Transverse colon (tissue), 4 donors: ENCODE measurements around the gene PDE7B.

ENCODE experiments used
- POLR2AphosphoS5 ChIP-seq, 3 donors: sonication (generic); formaldehyde crosslinking; IDR thresholded peaks; one replicate each; pipeline ENCODE4 v1.6.1; 2016; ENCODE audit warnings: antibody characterized with exemption in 3 of 3
- TF ChIP-seq, protein P1 (sequence below), 5 experiments: fragments of 200-600 bp in 3 of 5; fragments of 450-650 bp in 2 of 5; sonication (generic) in 3 of 5; IDR thresholded peaks; 1 replicate in 2 of 5; 2 replicates in 3 of 5; pipeline ENCODE4 v1.5.1; 2016 to 2017; ENCODE audit warnings: antibody characterized with exemption in 5 of 5, inconsistent platforms in 3 of 5, mild to moderate bottlenecking in 2 of 5, moderate library complexity in 1 of 5

DNA sequence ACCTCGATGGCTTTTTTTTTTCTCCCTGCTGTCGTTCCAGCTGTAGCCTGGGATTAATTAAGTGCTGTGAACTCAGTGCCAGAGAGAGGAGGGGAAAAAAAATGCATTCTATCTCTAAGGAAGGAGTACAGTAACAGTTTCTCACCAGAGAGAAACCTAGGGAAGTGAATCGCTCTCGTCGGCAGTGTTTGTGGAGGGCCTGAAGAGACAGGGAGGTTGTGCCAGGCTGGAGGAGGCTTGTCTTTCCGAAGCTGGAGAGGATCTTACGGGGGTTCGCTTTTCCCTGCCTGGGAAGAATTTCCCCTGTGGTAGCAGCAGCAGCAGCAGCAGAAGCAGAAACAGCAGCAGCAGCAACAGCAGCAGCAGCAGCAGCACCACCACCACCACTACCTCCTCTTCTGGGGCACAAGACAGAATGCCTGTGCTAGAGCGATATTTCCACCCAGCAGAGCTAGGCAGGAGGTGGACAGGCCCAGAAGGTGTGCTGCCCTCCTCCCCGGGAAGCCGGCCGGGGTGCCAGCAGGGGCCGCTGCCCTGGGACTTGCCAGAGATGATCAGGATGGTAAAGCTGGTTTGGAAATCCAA lies 186.5 kb downstream of the PDE7B start:
- TF ChIP-seq, protein P1, sequence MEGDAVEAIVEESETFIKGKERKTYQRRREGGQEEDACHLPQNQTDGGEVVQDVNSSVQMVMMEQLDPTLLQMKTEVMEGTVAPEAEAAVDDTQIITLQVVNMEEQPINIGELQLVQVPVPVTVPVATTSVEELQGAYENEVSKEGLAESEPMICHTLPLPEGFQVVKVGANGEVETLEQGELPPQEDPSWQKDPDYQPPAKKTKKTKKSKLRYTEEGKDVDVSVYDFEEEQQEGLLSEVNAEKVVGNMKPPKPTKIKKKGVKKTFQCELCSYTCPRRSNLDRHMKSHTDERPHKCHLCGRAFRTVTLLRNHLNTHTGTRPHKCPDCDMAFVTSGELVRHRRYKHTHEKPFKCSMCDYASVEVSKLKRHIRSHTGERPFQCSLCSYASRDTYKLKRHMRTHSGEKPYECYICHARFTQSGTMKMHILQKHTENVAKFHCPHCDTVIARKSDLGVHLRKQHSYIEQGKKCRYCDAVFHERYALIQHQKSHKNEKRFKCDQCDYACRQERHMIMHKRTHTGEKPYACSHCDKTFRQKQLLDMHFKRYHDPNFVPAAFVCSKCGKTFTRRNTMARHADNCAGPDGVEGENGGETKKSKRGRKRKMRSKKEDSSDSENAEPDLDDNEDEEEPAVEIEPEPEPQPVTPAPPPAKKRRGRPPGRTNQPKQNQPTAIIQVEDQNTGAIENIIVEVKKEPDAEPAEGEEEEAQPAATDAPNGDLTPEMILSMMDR (IDR thresholded peaks at IDR 0.05): no peak
- no peak for TF ChIP-seq POLR2AphosphoS5 (IDR thresholded peaks at IDR 0.05)
